ENCODE results near the gene ARL2BP. TPM values are rescaled to one million over a fixed set of nuclear protein-coding genes. Genes with fewer than 3 reads are reported as not detected.

Gene ARL2BP
- total RNA-seq, 2 donors from 2014 or later, result 28.3 to 32.3 TPM

GRCh38 chr16:57245472-57246113, 534 bp downstream of the ARL2BP start:
- H3K4me3 Mint-ChIP-seq, result peak overlapping the region; percentile 94
- peaks cover 29 to 30% of the 10 kb centered on the region in 2 donors for H3K4me1 Mint-ChIP-seq (ENCODE audit: low read depth in 2 of 2)
- H3K27me3 Mint-ChIP-seq, result no peaks in the 10 kb centered on the region
- peak overlapping the region; percentile 82 to 90 for H3K27ac Mint-ChIP-seq
- ATAC-seq (peak; percentile 43 to 47), DNase-seq (ENCODE audit: low spot score) (no peak)
- H3K36me3 Mint-ChIP-seq, result peaks cover 11% of the 10 kb centered on the region
- no peaks in the 10 kb centered on the region for H3K9me3 Mint-ChIP-seq

- H3K27me3 Mint-ChIP-seq, result no peaks in the 10 kb centered on the region
- H3K36me3 Mint-ChIP-seq, result peaks cover 14% of the 10 kb centered on the region
- no peak overlapping the region for H3K4me3 Mint-ChIP-seq
These were observed 6.3 kb downstream of the ARL2BP start for GRCh38 chr16:57251352-57251751.

GRCh38 chr16:57252148-57252721, 7.2 kb downstream of the ARL2BP start:
- Mint-ChIP-seq H3K27ac (no peak overlapping the region), H3K9me3 (no peaks in the 10 kb centered on the region), H3K4me3 (no peak overlapping the region), H3K4me1 (ENCODE audit: low read depth in 2 of 2) (peaks cover 0 to 2% of the 10 kb centered on the region in 2 donors), H3K27me3 (no peaks in the 10 kb centered on the region), H3K36me3 (peaks cover 14% of the 10 kb centered on the region)
- DNase-seq (ENCODE audit: low spot score) (no peak), ATAC-seq (no peak)

More at GRCh38 chr16:57251352-57251751, 6.3 kb downstream of the ARL2BP start:
- DNase-seq (ENCODE audit: low spot score) (no peak), ATAC-seq (no peak)
- Mint-ChIP-seq H3K4me1 (ENCODE audit: low read depth in 2 of 2) (peaks cover 0 to 2% of the 10 kb centered on the region in 2 donors), H3K27ac (no peak overlapping the region), H3K9me3 (no peaks in the 10 kb centered on the region)

GRCh38 chr16:57253466-57253865, 8.4 kb downstream of the ARL2BP start:
- H3K27ac Mint-ChIP-seq, result no peak overlapping the region
- peaks cover 0 to 2% of the 10 kb centered on the region in 2 donors for H3K4me1 Mint-ChIP-seq (ENCODE audit: low read depth in 2 of 2)
- H3K36me3 Mint-ChIP-seq, result peaks cover 14% of the 10 kb centered on the region
- H3K27me3 Mint-ChIP-seq, result no peaks in the 10 kb centered on the region
- H3K4me3 Mint-ChIP-seq, result no peak overlapping the region
- H3K9me3 Mint-ChIP-seq, result no peaks in the 10 kb centered on the region
- DNase-seq (ENCODE audit: low spot score) (no peak), ATAC-seq (no peak)

- Mint-ChIP-seq H3K9me3 (no peaks in the 10 kb centered on the region), H3K4me1 (ENCODE audit: low read depth in 2 of 2) (peaks cover 0 to 6% of the 10 kb centered on the region in 2 donors), H3K27me3 (no peaks in the 10 kb centered on the region), H3K4me3 (no peak overlapping the region), H3K36me3 (peaks cover 7% of the 10 kb centered on the region), H3K27ac (no peak overlapping the region)
- DNase-seq (ENCODE audit: low spot score) (no peak), ATAC-seq (no peak)
These were observed 10.8 kb downstream of the ARL2BP start for GRCh38 chr16:57255686-57256415.

GRCh38 chr16:57256601-57257395, 11.7 kb downstream of the ARL2BP start:
- DNase-seq (ENCODE audit: low spot score), result no peak
- Mint-ChIP-seq H3K27ac (no peak overlapping the region), H3K36me3 (peaks cover 7% of the 10 kb centered on the region), H3K27me3 (no peaks in the 10 kb centered on the region), H3K9me3 (no peaks in the 10 kb centered on the region), H3K4me1 (ENCODE audit: low read depth in 2 of 2) (peaks cover 0 to 6% of the 10 kb centered on the region in 2 donors), H3K4me3 (no peak overlapping the region)
- no peak for ATAC-seq

- H3K4me1 Mint-ChIP-seq (ENCODE audit: low read depth in 2 of 2), result peaks cover 0 to 6% of the 10 kb centered on the region in 2 donors
- no peaks in the 10 kb centered on the region for H3K9me3 Mint-ChIP-seq
- no peak overlapping the region for H3K27ac Mint-ChIP-seq
- H3K27me3 Mint-ChIP-seq, result no peaks in the 10 kb centered on the region
- ATAC-seq (no peak), DNase-seq (ENCODE audit: low spot score) (no peak)
- H3K36me3 Mint-ChIP-seq, result peaks cover under 1% of the 10 kb centered on the region
- H3K4me3 Mint-ChIP-seq, result no peak overlapping the region
These were observed 12.5 kb downstream of the ARL2BP start for GRCh38 chr16:57257455-57258070.

GRCh38 chr16:57258226-57258909, 13.3 kb downstream of the ARL2BP start:
- no peaks in the 10 kb centered on the region for H3K9me3 Mint-ChIP-seq
- peaks cover 0 to 8% of the 10 kb centered on the region in 2 donors for H3K4me1 Mint-ChIP-seq (ENCODE audit: low read depth in 2 of 2)
- H3K36me3 Mint-ChIP-seq, result no peaks in the 10 kb centered on the region
- no peak for DNase-seq (ENCODE audit: low spot score)
- no peak for ATAC-seq
- no peaks in the 10 kb centered on the region for H3K27me3 Mint-ChIP-seq
- H3K4me3 Mint-ChIP-seq, result no peak overlapping the region
- H3K27ac Mint-ChIP-seq, result peak overlapping the region in 1 of 2 donors; percentile 67

GRCh38 chr16:57258910-57259475, 13.9 kb downstream of the ARL2BP start:
- DNase-seq (ENCODE audit: low spot score) (no peak), ATAC-seq (no peak)
- H3K4me3 Mint-ChIP-seq, result no peak overlapping the region
- H3K27me3 Mint-ChIP-seq, result no peaks in the 10 kb centered on the region
- no peaks in the 10 kb centered on the region for H3K36me3 Mint-ChIP-seq
- no peak overlapping the region for H3K27ac Mint-ChIP-seq
- H3K9me3 Mint-ChIP-seq, result no peaks in the 10 kb centered on the region
- H3K4me1 Mint-ChIP-seq (ENCODE audit: low read depth in 2 of 2), result peaks cover 0 to 8% of the 10 kb centered on the region in 2 donors

- Mint-ChIP-seq H3K27me3 (no peaks in the 10 kb centered on the region), H3K36me3 (no peaks in the 10 kb centered on the region), H3K27ac (peak overlapping the region; percentile 69 to 83), H3K4me1 (ENCODE audit: low read depth in 2 of 2) (peaks cover 0 to 8% of the 10 kb centered on the region in 2 donors), H3K4me3 (peak overlapping the region; percentile 47), H3K9me3 (no peaks in the 10 kb centered on the region)
- DNase-seq (ENCODE audit: low spot score) (no peak), ATAC-seq (peak; percentile 39 to 63)
These were observed 15.4 kb downstream of the ARL2BP start for GRCh38 chr16:57260294-57260929.

GRCh38 chr16:57261806-57262205, 16.7 kb downstream of the ARL2BP start:
- no peak overlapping the region for H3K27ac Mint-ChIP-seq
- DNase-seq (ENCODE audit: low spot score), result no peak
- no peaks in the 10 kb centered on the region for H3K36me3 Mint-ChIP-seq
- H3K9me3 Mint-ChIP-seq, result no peaks in the 10 kb centered on the region
- ATAC-seq, result no peak
- no peak overlapping the region for H3K4me3 Mint-ChIP-seq
- peaks cover 0 to 6% of the 10 kb centered on the region in 2 donors for H3K4me1 Mint-ChIP-seq (ENCODE audit: low read depth in 2 of 2)
- H3K27me3 Mint-ChIP-seq, result no peaks in the 10 kb centered on the region

- peak overlapping the region in 1 of 2 donors; percentile 63 for H3K27ac Mint-ChIP-seq
These were observed 17.9 kb downstream of the ARL2BP start for GRCh38 chr16:57262841-57263540.

More at GRCh38 chr16:57262841-57263540, 17.9 kb downstream of the ARL2BP start:
- Mint-ChIP-seq H3K4me3 (no peak overlapping the region), H3K4me1 (ENCODE audit: low read depth in 2 of 2) (peaks cover 0 to 6% of the 10 kb centered on the region in 2 donors), H3K36me3 (no peaks in the 10 kb centered on the region), H3K27me3 (no peaks in the 10 kb centered on the region), H3K9me3 (no peaks in the 10 kb centered on the region)
- ATAC-seq (no peak), DNase-seq (ENCODE audit: low spot score) (no peak)
